Adipose tissue (tissue), 3 donors: ENCODE data around the gene EFL1. TPM values are rescaled to one million over a fixed set of nuclear protein-coding genes. Genes with fewer than 3 reads are reported as not detected.

ENCODE experiments used
- H3K27ac ChIP-seq: one replicate; pipeline ENCODE4 v1.5.1; 2013; ENCODE audit warnings: low read depth, low read length
- WGBS, 3 donors: extraction: QIAGEN DNeasy Blood & Tissue Kit; methylation state at CpG; one replicate each; pipeline ENCODE4 v1.1.7; 2013; 5-methylcytosine and 5-hydroxymethylcytosine counted together
- polyA plus RNA-seq, 3 donors: library from polyadenylated mRNA; stranded (reverse); fragments of 200-250 nt; gene quantifications; one replicate each; pipeline ENCODE4 v1.2.3, GENCODE V29; 2013
- donor health status: healthy with polysubstance abuse.
- donor health status: Bipolar disorder and iron deficiency.
- donor health status: healthy.

EFL1 gene
- polyA plus RNA-seq, 3 donors, result 3.5 to 5.7 (median 5.6) TPM

DNA sequence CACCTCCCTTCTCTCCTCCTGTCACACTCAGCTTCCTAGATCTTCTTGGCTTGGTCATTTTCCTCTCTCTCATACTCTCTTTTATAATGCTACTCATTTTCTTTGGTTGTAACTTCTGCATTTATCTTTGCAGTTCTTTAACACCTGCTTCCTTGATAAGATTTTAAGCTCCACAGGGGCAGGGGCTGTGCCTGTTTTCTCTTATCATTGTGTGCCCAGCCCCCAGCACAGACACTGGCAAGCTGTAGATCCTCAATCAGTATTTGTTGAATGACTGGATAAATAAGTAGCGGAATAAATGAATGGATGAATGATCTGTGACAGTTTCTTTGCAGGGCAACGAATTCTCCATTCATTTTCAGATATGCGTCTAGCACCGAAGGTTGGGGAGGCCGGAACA lies 152.4 kb downstream of the EFL1 start:
- WGBS, 3 donors, result 90 to 95% (median 91%) methylated on average over 5 of the region's 5 CpGs

DNA sequence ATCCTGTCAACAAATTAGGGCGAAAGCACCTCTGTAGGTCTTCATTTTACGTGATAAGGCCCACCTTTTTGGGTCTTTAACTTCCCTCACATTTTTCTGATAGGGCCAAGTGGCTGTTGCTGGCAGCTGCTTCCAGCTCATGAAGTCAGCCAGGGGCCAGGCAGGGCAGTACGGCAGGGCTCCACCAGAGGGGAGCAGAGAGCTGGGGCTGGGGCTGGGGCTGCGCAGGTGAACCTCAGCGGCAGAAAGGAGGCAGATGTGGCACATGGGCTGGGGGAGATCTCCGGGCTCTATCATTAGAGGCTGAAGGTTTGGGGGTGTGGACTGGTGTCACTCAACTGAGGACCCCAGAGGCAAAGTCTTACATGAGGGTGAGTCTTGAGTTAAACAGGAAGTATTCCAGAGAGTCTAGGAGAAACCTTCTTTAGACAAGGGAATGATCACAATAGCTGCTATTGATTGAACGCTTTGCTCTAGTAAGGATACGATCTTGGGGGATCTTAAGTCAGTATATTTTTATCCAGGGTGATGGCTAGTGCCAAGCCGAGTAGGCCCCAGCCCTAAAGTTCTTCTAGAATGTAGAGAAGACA lies 153.9 kb downstream of the EFL1 start:
- WGBS, 3 donors, result 46 to 61% (median 53%) methylated on average over 9 of the region's 9 CpGs
- no peak overlapping the region for H3K27ac ChIP-seq

More for the DNA sequence above, 152.4 kb downstream of the EFL1 start:
- no peak overlapping the region for H3K27ac ChIP-seq

DNA sequence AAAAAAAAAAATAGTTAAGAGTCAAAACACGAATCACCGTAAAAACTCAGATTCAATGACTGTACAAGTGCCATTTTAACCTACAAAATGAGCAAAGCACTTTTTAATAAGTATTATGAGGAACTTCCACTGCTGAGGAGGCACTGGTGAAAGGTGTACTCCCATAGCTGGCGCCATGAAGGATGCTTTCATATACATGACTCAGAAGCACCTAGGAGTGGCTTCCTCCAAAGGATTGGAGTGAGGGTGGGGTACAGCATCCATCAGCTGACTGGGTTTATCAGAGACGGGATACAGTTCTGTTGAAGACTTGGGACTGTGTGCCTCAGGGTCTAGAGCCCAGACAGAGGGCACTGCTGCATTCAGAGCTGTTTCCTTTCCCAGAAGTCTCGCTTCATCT lies 155.9 kb downstream of the EFL1 start:
- H3K27ac ChIP-seq, result no peak overlapping the region
- 74 to 89% (median 77%) methylated on average over 5 of the region's 5 CpGs for WGBS, 3 donors

DNA sequence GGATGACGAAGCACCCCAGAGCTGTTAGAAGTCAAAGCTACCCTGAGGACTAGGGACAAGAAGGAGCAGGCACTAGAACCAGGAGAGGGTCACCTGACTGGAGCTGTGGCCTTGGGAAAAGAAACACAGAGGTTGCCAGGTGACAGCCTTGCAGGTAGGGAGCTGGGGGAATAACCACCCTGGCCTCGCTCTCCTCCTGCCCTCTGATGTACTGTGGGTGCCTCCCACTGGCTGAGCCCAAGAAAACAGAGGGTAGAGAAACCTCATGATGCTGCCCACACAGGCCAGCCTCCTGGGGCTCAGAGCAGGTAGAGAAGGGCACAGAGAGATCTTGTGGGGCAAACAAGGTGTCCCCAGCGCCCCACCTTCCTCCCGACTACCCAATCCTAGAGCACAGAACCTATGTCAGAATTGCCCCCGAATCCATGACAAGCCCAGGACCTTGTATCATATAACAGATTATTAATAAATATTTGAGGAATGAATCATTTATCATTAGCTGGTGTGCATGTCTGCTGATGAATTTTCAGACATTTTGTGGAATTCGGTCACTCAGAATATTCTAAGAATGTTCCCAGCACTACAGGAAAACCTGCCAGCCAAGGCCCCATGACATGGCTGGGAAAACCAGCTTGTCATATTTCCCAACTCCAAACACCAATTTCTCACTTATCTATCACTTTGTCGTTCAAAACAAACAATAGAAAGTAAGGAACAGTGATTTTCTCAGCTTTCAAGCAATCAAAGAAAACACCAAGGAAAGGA lies 156.9 kb downstream of the EFL1 start:
- H3K27ac ChIP-seq, result no peak overlapping the region
- WGBS, 3 donors, result 39 to 75% (median 69%) methylated on average over 7 of the region's 7 CpGs

DNA sequence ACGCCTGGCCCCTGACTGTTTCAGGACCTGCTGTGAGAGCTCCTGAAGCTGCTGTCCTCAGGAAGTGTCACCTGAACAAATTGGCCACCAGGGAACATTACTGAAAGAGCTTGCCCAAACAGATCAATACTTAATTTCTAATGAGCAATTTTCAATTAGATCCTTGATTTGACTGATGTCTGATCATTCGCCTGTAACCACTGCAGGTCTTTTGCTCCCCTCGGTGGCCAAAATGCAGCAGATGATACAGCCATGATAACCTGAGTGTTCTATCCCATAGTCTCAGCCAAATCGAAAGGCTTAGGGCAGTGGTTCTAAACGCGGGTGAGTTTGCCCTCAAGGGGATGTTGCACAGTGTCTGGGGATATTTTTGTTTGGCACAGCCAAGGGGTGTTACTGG lies 159.1 kb downstream of the EFL1 start:
- no peak overlapping the region for H3K27ac ChIP-seq
- 72 to 81% (median 78%) methylated on average over 6 of the region's 6 CpGs for WGBS, 3 donors

DNA sequence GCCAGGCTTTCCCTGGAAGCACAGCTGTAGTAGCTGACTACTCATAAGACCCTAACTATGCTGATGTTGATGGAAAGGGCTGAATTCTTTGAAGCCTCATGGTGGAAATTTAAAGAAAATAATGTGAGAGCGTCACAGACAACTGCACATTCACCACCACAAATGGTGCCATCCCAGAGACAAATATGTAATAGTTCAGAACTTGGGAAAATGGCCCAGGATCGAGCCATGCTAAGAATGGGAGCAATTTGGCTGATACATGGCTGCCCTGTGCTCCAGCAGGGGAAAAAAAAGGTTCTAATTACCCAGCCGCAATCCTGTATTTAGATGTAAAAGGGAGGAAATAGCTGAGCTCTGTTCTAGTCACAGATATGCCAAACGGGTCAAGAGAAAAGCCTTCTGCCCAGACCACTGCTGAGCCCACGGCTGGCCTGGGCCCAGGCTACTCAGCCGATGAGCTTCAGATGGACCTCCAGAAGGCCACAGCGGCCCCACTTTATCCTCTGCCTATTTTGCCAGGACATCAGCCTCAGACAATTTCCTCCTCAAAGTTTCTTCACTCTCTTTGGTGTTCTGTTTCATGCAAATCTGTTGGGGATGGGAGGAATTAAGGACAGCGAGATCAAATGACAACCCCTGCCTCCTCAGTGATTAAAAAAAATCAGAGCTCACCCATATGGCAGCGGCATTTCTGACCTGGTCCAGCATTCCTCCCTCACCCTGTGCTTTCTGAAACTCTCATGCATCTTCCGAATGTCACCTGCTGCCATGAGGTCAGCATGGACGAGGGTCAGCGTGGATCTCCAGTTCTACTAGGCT lies 162.2 kb downstream of the EFL1 start:
- H3K27ac ChIP-seq, result no peak overlapping the region
- 62 to 71% (median 67%) methylated on average over 12 of the region's 12 CpGs for WGBS, 3 donors

DNA sequence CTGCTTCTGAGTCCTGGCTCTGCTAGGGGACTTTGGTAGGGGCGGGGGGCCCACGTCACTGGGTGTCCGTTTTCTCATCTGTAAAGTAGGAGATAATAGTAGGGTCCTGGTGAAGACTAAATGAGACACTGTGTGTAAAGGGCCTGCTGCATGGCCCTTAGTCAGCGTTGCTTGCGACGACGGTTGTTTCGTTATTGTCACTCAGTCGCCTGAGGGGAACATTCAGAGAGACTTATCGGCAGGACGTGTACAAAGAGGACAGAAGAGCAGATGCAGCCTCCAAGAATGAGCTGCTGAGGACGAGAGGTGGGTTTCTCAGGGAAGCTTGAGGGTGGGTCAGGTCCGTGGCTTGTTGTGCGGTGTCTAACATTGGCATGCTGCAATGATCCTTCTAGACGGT lies 163.9 kb downstream of the EFL1 start:
- WGBS, 3 donors, result 89 to 94% (median 94%) methylated on average over 15 of the region's 15 CpGs
- no peak overlapping the region for H3K27ac ChIP-seq

DNA sequence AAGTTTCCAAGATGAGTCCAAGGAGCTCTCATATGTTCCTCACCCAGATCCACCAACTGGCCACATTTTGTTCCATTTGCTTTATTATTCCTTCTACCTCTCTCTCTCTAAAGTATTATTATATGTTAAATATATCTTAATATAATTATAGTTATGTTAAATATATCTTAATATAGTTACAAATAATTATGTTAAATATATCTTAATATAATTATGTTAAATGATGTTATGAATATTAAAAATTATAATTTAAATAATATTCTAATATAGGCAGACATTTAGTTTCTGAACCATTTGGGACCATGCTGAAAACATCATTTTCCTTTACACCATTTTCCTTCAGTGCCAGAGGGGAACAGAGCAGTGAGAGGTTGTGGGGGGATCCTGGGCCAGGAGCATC lies 166.7 kb downstream of the EFL1 start:
- no peak overlapping the region for H3K27ac ChIP-seq

DNA sequence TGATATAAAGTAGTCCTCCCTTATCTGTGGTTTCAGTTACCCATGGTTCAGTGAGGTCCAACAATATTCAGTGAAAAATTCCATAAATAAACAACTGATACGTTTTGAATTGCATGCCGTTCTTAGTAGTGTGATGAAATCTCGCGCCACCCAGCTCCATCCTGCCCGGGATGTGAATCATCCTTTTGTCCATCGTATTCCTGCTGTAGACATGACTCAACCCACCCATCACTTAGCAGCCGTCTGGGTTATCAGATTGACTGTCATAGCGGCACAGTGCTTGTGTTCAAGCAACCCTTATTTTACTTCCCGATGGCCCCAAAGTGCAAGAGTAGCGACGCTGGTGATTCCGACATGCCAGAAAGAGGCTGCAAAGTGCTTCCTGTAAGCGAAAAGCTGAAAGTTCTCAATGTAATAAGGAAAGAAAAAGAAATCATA lies 168.7 kb downstream of the EFL1 start:
- no peak overlapping the region for H3K27ac ChIP-seq
- WGBS, 3 donors, result 86 to 88% (median 87%) methylated on average over 13 of the region's 13 CpGs

DNA sequence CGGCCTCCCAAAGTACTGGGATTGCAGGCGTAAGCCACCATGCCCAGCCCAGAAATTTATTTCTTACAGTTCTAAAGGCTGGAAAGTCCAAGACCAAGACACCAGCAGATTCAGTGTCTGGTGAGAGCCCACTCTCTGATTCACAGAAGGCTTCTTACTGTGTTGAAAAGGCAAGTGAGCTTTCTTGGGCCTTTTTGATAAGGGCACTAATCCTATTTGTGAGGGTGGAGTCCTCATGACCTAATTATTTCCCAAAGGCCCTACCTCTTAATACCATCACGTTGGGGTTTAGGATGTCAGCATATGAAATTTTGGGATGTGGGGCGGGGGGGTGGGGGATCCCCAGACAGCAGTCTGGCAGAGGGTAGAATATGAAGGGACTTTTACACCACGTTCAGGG lies 169.2 kb downstream of the EFL1 start:
- WGBS, 3 donors, result 84 to 91% (median 88%) methylated on average over 5 of the region's 5 CpGs
- no peak overlapping the region for H3K27ac ChIP-seq

DNA sequence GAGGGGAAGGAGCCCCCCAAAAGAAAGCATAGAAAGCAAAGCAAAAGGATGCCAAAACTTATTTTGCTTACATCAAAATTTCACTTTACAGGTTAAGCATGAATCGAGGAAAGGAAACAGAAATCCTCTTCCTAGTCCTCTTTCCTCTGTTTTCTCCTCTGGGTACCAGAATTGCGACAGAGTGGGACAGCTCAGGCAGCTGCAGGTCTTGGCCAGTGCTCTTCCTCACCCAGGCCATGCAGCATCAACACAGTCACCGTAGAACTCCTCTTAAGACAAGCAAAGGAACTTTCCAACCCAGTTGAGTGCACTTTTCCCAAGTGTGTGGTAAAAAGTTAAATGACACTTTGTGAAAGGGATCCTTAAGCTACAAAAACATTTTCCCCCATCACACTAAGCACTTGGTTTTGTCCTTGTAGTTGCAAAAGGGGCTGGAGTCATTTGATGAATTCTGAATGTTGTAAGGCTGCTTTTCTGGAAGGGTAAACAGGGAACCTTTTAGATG lies 170.8 kb downstream of the EFL1 start:
- H3K27ac ChIP-seq, result no peak overlapping the region
- WGBS, 3 donors, result 71 to 83% (median 78%) methylated on average over 3 of the region's 3 CpGs

DNA sequence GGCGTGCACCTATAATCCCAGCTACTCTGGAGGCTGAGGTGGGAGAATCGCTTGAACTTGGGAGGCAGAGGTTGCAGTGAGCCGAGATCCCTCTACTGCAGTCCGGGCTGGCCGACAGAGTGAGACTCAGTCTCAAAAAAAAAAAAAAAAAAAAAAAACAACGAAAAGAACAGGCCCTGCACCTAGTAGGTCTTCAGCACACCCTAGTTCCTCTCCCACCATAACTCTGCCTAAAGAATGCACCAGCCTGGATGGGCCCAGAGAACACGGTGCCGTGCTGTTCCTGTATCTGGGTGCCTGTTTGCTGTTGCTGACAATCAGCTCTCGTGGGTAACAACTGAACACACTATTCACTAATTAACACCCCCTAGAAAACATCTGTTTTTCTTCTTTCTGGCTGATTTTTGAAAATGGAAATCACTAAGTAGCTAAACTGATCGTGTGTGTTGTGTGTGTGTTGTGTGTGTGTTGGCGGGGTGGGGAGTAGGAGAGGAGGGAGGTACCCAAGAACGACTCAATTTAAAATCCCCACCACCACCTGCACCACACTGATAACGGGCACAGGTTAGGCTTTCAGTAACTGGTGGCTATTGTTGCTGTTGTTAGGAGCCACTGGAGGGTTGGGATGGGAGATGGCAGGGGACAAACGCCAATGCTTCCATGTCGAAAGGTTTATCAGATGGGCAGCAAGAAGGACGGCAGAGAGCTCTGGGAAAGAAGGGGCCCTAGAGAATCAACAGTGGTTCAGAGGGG lies 176.1 kb downstream of the EFL1 start:
- H3K27ac ChIP-seq, result no peak overlapping the region
- 82 to 90% (median 86%) methylated on average over 16 of the region's 16 CpGs for WGBS, 3 donors

DNA sequence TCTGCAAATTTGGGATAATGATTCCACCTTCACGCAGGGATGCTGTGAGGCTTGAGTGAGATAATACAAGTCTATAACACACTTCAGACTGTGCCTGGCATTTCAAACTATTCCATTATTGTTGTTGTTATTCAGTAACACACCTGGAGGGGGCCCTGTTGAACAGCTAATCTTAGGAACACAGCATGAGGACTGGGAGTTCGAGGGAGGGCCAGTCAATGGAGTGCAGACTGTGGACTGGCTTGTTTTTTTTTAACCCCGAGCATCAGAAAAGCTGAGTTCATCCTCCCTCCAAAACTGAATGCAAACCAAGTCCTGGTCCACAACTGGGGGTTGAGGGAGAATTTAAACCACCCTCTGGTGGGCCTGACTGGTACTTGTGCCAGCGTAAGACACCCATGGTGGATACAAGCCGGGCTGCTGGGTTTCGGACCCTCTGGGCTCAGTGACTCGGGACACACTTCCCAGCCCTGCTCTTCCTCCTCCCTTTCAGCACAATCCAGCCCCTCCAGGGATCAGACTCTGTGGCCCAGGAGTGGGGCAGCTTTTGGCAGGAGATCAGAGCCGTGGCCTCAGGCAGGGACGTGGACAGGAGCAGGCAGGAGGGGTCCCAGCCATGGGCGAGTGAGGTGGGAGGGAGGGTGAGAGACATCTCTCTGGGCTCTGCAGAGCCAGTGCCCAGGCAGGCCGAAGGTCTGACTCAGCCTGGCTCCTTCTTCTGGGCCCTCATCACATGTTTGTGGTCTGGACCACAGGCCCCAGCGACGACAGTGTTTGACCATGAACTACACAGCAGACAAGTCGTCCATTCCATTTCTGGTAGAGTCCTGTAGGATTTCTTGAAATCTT lies 180.4 kb downstream of the EFL1 start:
- WGBS, 3 donors, result 67 to 78% (median 73%) methylated on average over 14 of the region's 14 CpGs
- H3K27ac ChIP-seq, result no peak overlapping the region

DNA sequence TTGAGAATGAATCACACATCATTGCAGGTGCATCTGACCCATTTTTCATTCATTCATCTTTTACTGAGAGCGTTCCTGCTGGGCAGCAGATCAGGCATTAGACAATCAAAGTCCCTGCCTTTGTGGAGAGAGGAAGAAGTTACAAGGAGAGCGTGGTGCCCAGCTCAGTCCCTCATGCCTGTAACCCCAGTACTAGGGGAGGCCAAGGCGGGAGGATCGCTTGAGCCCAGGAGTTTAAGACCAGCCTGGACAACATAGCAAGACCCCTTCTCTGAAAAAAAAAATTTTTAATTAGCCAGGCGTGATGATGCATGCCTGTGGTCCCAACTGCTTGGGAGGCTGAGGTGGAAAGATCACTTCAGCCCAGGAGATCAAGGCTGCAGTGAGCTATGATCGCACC lies 181.8 kb downstream of the EFL1 start:
- no peak overlapping the region for H3K27ac ChIP-seq
- WGBS, 3 donors, result 81 to 92% (median 91%) methylated on average over 6 of the region's 6 CpGs
